CD14-positive monocyte (primary cell): ENCODE results near the gene HSD3B7. TPM values are rescaled to one million over a fixed set of nuclear protein-coding genes. Genes with fewer than 3 reads are reported as not detected.

ENCODE experiments used
- DNase-seq, 3 donors: peaks; one replicate each; pipeline ENCODE4 v3.0.0-alpha.2; 2011 to 2022
- H2AFZ ChIP-seq: 2 replicates; pipeline ENCODE4 v1.6.0; 2012; ENCODE audit warnings: mild to moderate bottlenecking, low read depth, low read length, inconsistent platforms; ENCODE audit not compliant: insufficient read depth, poor library complexity, severe bottlenecking
- H3K27ac ChIP-seq, 2 donors: 1 replicate in 1 of 2; 2 replicates in 1 of 2; pipeline ENCODE4 v1.5.1; 2012 to 2013; ENCODE audit warnings: low read length in 2 of 2, control low read depth in 1 of 2, inconsistent platforms in 1 of 2, low read depth in 1 of 2, mild to moderate bottlenecking in 1 of 2
- H3K27me3 ChIP-seq, 2 donors: one replicate each; pipeline versions ENCODE4 v1.6.0 to v1.6.1; 2011 to 2013; ENCODE audit warnings: low read length in 2 of 2; ENCODE audit not compliant: control insufficient read depth in 2 of 2, insufficient read depth in 2 of 2
- H3K36me3 ChIP-seq, 2 donors: replicated peaks in 1 of 2; 1 replicate in 1 of 2; 2 replicates in 1 of 2; pipeline versions ENCODE4 v1.5.1 to v1.6.1; 2012 to 2013; ENCODE audit warnings: low read length in 2 of 2, control low read depth in 1 of 2, inconsistent platforms in 1 of 2, mild to moderate bottlenecking in 1 of 2; ENCODE audit not compliant: insufficient read depth in 2 of 2, control insufficient read depth in 1 of 2
- H3K4me1 ChIP-seq, 2 donors: 1 replicate in 1 of 2; 2 replicates in 1 of 2; pipeline versions ENCODE4 v1.5.1 to v1.6.1; 2012 to 2013; ENCODE audit warnings: low read length in 2 of 2, control low read depth in 1 of 2, inconsistent platforms in 1 of 2, mild to moderate bottlenecking in 1 of 2, moderate library complexity in 1 of 2; ENCODE audit not compliant: insufficient read depth in 2 of 2, control insufficient read depth in 1 of 2
- H3K4me2 ChIP-seq: replicated peaks from 2 replicates; pipeline ENCODE3; 2012; ENCODE audit warnings: low read length, moderate library complexity, mild to moderate bottlenecking; ENCODE audit not compliant: poor library complexity, severe bottlenecking; ENCODE audit errors: extremely low read depth
- H3K4me3 ChIP-seq, 3 experiments: fragments of 200-600 bp in 1 of 3; sonication (generic) in 1 of 3; replicated peaks in 1 of 3; 1 replicate in 2 of 3; 2 replicates in 1 of 3; pipeline ENCODE4 v1.5.1; 2011 to 2013; ENCODE audit warnings: low read length in 3 of 3, mild to moderate bottlenecking in 3 of 3, control low read depth in 2 of 3, low read depth in 2 of 3, inconsistent platforms in 1 of 3, moderate library complexity in 1 of 3
- H3K79me2 ChIP-seq: 2 replicates; pipeline ENCODE4 v1.6.0; 2012; ENCODE audit warnings: mild to moderate bottlenecking, control low read depth, inconsistent platforms, low read length, moderate library complexity; ENCODE audit not compliant: insufficient read depth
- H3K9ac ChIP-seq: 2 replicates; pipeline ENCODE4 v1.6.0; 2017; ENCODE audit warnings: low read length, mild to moderate bottlenecking; ENCODE audit not compliant: insufficient read depth, poor library complexity, severe bottlenecking
- H3K9me3 ChIP-seq, 2 donors: replicated peaks in 1 of 2; 1 replicate in 1 of 2; 2 replicates in 1 of 2; pipeline versions ENCODE4 v1.5.1 to v1.6.1; 2012 to 2013; ENCODE audit warnings: low read length in 2 of 2, control low read depth in 1 of 2; ENCODE audit not compliant: control insufficient read depth in 1 of 2, insufficient read depth in 1 of 2
- H4K20me1 ChIP-seq: 2 replicates; pipeline ENCODE4 v1.6.0; 2012; ENCODE audit warnings: mild to moderate bottlenecking, low read length, control low read depth, moderate library complexity; ENCODE audit not compliant: insufficient read depth
- H3K27ac Mint-ChIP-seq, 7 donors: one replicate each; pipeline ENCODE4 v1.8.0; 2020; ENCODE audit warnings: mild to moderate bottlenecking in 7 of 7, mixed read lengths in 7 of 7, moderate library complexity in 6 of 7, inconsistent platforms in 2 of 7
- H3K27me3 Mint-ChIP-seq, 3 donors: one replicate each; pipeline ENCODE4 v1.8.0; 2021 to 2022; ENCODE audit warnings: low read depth in 3 of 3, mild to moderate bottlenecking in 3 of 3, mixed read lengths in 3 of 3, moderate library complexity in 3 of 3, inconsistent platforms in 1 of 3
- H3K36me3 Mint-ChIP-seq, 2 donors: one replicate each; pipeline ENCODE4 v1.8.0; 2020; ENCODE audit warnings: mixed read lengths in 2 of 2, inconsistent platforms in 1 of 2, mild to moderate bottlenecking in 1 of 2
- H3K4me1 Mint-ChIP-seq: one replicate; pipeline ENCODE4 v1.8.0; 2020; ENCODE audit warnings: mild to moderate bottlenecking, mixed read lengths
- H3K4me3 Mint-ChIP-seq, 2 donors: one replicate each; pipeline ENCODE4 v1.8.0; 2020; ENCODE audit warnings: mild to moderate bottlenecking in 2 of 2, mixed read lengths in 2 of 2, moderate library complexity in 1 of 2
- H3K9me3 Mint-ChIP-seq, 7 donors: one replicate each; pipeline ENCODE4 v1.8.0; 2020 to 2022; ENCODE audit warnings: mixed read lengths in 7 of 7, mild to moderate bottlenecking in 6 of 7, moderate library complexity in 6 of 7, inconsistent platforms in 2 of 7
- WGBS: methylation state at CpG from one replicate; pipeline ENCODE4 v1.1.5; 2013; ENCODE audit warnings: missing lambda C conversion rate; ENCODE audit not compliant: insufficient coverage; 5-methylcytosine and 5-hydroxymethylcytosine counted together
- intact Hi-C, 2 donors: fragments of 100-400 bp; cut with micrococcal nuclease; formaldehyde crosslinking; loops; one replicate each; pipeline versions ENCODE4 v1.15.0 to v1.15.1; 2023
- polyA plus RNA-seq, 3 donors: library from polyadenylated mRNA; depleted of rRNA in 1 of 3; unstranded in 2 of 3; stranded (reverse) in 1 of 3; fragments of 300-500 nt in 2 of 3; fragments of >200 nt in 1 of 3; fragmentation: Illumina TruSeq in 2 of 3; gene quantifications; 1 replicate in 2 of 3; 2 replicates in 1 of 3; pipeline ENCODE4 v1.2.3, GENCODE V29; 2012 to 2021
- TF ChIP-seq, protein P1 (sequence below): fragments of 200-600 bp; IDR thresholded peaks from one replicate; pipeline ENCODE4 v1.8.0; 2022; ENCODE audit warnings: antibody characterized with exemption, mild to moderate bottlenecking

The HSD3B7 gene
- polyA plus RNA-seq, 3 donors, result 0.89 to 4.3 (median 2.7) TPM

DNA sequence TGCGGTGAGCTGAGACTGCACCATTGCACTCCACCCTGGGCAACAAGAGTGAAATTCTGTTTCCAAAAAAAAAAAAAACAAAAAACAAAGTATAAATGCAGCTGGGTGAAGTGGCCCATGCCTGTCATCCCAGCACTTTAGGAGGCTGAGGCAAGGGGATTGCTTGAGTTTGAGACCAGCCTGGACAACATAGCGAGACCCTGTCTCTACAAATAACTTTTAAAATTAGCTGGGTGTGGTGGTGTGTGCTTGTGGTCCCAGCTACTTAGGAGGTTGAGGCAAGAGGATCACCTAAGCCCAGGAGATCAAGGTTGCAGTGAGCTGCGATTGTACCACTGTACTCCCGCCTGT, 38.2 kb downstream of the HSD3B7 start:
- H4K20me1 ChIP-seq, result no peaks in the 10 kb centered on the region
- H3K9me3 ChIP-seq, result no peaks in the 10 kb centered on the region
- Mint-ChIP-seq H3K4me1 (peaks cover 17% of the 10 kb centered on the region), H3K36me3 (no peaks in the 10 kb centered on the region), H3K9me3 (peaks cover 0 to 3% (median 0%) of the 10 kb centered on the region in 7 donors), H3K27ac (no peak overlapping the region), H3K27me3 (peaks cover 0 to 3% (median 0%) of the 10 kb centered on the region in 3 donors), H3K4me3 (no peak overlapping the region)
- no peaks in the 10 kb centered on the region for H3K36me3 ChIP-seq
- intact Hi-C loops, result no loop called here
- no peaks in the 10 kb centered on the region for H3K27me3 ChIP-seq
- TF ChIP-seq, protein P1, sequence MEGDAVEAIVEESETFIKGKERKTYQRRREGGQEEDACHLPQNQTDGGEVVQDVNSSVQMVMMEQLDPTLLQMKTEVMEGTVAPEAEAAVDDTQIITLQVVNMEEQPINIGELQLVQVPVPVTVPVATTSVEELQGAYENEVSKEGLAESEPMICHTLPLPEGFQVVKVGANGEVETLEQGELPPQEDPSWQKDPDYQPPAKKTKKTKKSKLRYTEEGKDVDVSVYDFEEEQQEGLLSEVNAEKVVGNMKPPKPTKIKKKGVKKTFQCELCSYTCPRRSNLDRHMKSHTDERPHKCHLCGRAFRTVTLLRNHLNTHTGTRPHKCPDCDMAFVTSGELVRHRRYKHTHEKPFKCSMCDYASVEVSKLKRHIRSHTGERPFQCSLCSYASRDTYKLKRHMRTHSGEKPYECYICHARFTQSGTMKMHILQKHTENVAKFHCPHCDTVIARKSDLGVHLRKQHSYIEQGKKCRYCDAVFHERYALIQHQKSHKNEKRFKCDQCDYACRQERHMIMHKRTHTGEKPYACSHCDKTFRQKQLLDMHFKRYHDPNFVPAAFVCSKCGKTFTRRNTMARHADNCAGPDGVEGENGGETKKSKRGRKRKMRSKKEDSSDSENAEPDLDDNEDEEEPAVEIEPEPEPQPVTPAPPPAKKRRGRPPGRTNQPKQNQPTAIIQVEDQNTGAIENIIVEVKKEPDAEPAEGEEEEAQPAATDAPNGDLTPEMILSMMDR, result no peak
- no peak overlapping the region for H3K4me2 ChIP-seq
- H3K4me3 ChIP-seq, result no peak overlapping the region
- no CpG with 5 or more reads among the region's 4 CpGs for WGBS
- H3K4me1 ChIP-seq, result no peaks in the 10 kb centered on the region
- no peak overlapping the region for H2AFZ ChIP-seq
- DNase-seq, result no peak
- no peak overlapping the region for H3K9ac ChIP-seq
- no peaks in the 10 kb centered on the region for H3K79me2 ChIP-seq
- no peak overlapping the region for H3K27ac ChIP-seq

DNA sequence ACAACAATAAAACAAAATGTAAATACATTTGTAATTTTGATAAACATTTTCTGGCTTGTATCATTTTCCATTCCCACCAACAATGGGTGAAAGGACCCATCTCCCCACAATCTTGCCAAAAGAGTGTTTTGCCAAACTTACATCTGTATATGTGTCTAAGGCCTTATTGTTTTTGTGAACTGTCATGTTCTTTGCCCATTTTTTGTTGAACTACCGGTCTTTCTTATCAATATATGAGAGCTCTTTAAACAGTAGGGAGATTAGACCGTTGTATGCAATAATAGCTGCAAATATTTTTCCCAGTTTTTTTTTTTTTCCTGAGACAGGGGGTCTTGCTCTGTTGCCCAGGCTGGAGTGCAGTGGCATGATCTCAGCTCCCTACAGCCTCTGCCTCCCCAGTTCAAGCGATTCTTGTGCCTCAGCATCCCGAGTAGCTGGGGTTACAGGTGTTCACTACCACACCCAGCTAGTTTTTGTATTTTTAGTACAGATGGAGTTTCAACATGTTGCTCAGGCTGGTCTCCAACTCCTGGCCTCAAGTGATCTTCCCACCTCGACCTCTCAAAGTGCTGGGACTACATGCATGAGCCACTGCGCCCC, 38.7 kb downstream of the HSD3B7 start:
- H3K36me3 ChIP-seq, result no peaks in the 10 kb centered on the region
- Mint-ChIP-seq H3K27me3 (peaks cover 0 to 2% (median 0%) of the 10 kb centered on the region in 3 donors), H3K9me3 (peaks cover 0 to 3% (median 0%) of the 10 kb centered on the region in 7 donors), H3K4me3 (no peak overlapping the region), H3K36me3 (no peaks in the 10 kb centered on the region), H3K4me1 (peaks cover 17% of the 10 kb centered on the region), H3K27ac (no peak overlapping the region)
- H3K4me2 ChIP-seq, result no peak overlapping the region
- no peaks in the 10 kb centered on the region for H4K20me1 ChIP-seq
- intact Hi-C loops, result no loop called here
- H2AFZ ChIP-seq, result no peak overlapping the region
- no peak overlapping the region for H3K27ac ChIP-seq
- H3K4me3 ChIP-seq, result no peak overlapping the region
- H3K79me2 ChIP-seq, result no peaks in the 10 kb centered on the region
- no peaks in the 10 kb centered on the region for H3K4me1 ChIP-seq
- TF ChIP-seq, protein P1, result no peak
- no peaks in the 10 kb centered on the region for H3K27me3 ChIP-seq
- WGBS, result 83% methylated on average over 1 of the region's 6 CpGs
- DNase-seq, result no peak
- H3K9ac ChIP-seq, result no peak overlapping the region
- H3K9me3 ChIP-seq, result no peaks in the 10 kb centered on the region
